ENCODE data around the gene ENPP1. TPM values are rescaled to one million over a fixed set of nuclear protein-coding genes. Genes with fewer than 3 reads are reported as not detected.

Gene ENPP1
- total RNA-seq, 1 donor from 2014 or later, result 14.7 TPM

DNA sequence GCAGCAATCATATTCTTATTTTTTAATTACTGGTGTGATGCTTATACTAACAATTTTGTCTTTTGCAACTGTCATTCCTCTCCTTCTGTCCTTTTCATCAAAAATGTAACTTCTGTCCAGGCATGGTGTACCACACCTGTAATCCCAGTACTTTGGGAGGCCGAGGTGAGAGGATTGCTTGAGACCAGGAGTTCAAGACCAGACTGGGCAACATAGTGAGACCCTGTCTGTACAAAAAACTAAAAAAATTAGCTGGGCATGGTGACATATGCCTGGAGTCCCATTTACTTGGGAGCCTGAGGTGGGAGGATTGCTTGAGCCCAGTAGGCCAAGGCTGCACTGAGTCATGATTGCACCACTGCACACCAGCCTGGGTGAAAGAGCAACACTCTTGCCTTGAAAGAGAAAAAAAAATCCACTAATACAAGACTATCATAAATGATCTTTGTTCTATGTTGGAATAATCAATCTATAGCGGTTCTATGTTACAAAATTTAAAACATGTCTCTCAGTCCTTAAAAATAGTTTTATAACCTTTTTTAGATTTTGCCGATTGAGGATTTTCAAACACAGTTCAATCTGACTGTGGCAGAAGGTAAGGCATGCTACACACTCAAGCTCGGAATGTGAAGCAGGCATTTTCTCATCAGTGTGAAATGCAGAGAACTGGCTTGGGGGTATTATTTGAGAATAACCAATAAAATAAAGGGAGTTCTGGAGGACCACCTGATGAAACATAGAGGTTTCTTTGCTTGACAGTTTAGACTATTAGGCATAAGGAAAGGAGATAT, 70.4 kb downstream of the ENPP1 start:
- Histone ChIP-seq H3K27me3 (no peaks in the 10 kb centered on the region), H3K9me3 (no peaks in the 10 kb centered on the region), H3K27ac (no peak overlapping the region), H3K4me1 (no peaks in the 10 kb centered on the region), H3K4me3 (no peak overlapping the region), H3K36me3 (no peaks in the 10 kb centered on the region)
- no peak for DNase-seq (ENCODE audit: extremely low spot score in 2 of 2)
- intact Hi-C loops (cut with DNase I), result no loop called here
- TF ChIP-seq CTCF (IDR thresholded peaks at IDR 0.05) (no peak), POLR2AphosphoS5 (IDR thresholded peaks at IDR 0.05; ENCODE audit: insufficient read depth in 1 of 2, low read depth in 1 of 2) (no peak), POLR2A (IDR thresholded peaks at IDR 0.05) (no peak)

GRCh38 chr6:131883016-131883415, 75.2 kb downstream of the ENPP1 start:
- intact Hi-C loops (cut with DNase I), result no loop called here
- no peak for DNase-seq (ENCODE audit: extremely low spot score in 2 of 2)
- Histone ChIP-seq H3K4me3 (no peak overlapping the region), H3K36me3 (no peaks in the 10 kb centered on the region), H3K27me3 (no peaks in the 10 kb centered on the region), H3K9me3 (no peaks in the 10 kb centered on the region), H3K4me1 (no peaks in the 10 kb centered on the region), H3K27ac (no peak overlapping the region)
- TF ChIP-seq POLR2A (IDR thresholded peaks at IDR 0.05) (no peak), CTCF (IDR thresholded peaks at IDR 0.05) (no peak), POLR2AphosphoS5 (IDR thresholded peaks at IDR 0.05; ENCODE audit: insufficient read depth in 1 of 2, low read depth in 1 of 2) (no peak)

DNA sequence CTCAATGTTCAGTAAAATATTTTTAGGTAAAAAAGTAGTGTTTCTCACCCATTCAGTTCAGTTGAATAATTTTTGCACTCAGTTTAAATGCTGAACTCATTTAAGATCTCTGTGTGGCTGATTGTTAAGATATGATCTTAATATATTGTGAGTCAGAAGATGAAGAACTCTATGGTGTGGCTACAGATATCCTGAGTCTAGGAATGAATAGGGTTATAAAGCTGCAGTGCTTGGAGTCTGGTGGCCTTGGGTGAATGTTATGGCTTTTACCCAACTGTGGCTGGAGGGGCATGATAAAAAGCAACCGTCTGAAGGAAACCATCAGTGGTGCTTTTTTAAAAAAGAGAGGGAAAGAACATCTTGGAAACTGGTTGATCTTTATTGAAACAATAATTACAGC, 77.4 kb downstream of the ENPP1 start:
- Histone ChIP-seq H3K27ac (no peak overlapping the region), H3K27me3 (no peaks in the 10 kb centered on the region), H3K4me1 (no peaks in the 10 kb centered on the region), H3K9me3 (no peaks in the 10 kb centered on the region), H3K4me3 (no peak overlapping the region), H3K36me3 (peaks cover 0 to 16% of the 10 kb centered on the region in 2 donors)
- DNase-seq (ENCODE audit: extremely low spot score in 2 of 2), result no peak
- TF ChIP-seq POLR2AphosphoS5 (IDR thresholded peaks at IDR 0.05; ENCODE audit: insufficient read depth in 1 of 2, low read depth in 1 of 2) (no peak), CTCF (IDR thresholded peaks at IDR 0.05) (no peak), POLR2A (IDR thresholded peaks at IDR 0.05) (no peak)
- intact Hi-C loops (cut with DNase I), result no loop called here

DNA sequence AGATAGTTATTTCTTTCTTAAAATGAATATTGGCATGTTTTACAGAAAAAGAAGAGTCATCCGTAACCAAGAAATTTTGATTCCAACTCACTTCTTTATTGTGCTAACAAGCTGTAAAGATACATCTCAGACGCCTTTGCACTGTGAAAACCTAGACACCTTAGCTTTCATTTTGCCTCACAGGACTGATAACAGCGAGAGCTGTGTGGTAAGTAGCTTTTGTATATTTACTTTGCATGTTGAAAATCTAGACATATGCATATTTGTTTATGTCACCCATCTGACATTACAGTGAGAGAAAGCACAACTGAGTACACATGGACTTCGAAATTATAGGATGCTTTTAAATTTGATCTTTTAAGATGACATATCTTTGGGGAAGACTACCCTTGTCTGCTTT, 78.7 kb downstream of the ENPP1 start:
- no peak for TF ChIP-seq POLR2A (IDR thresholded peaks at IDR 0.05)
- TF ChIP-seq POLR2AphosphoS5 (IDR thresholded peaks at IDR 0.05; ENCODE audit: insufficient read depth in 1 of 2, low read depth in 1 of 2), result no peak
- TF ChIP-seq CTCF (IDR thresholded peaks at IDR 0.05), result no peak
- intact Hi-C loops (cut with DNase I), result no loop called here
- H3K27ac ChIP-seq, result no peak overlapping the region
- no peaks in the 10 kb centered on the region for H3K9me3 ChIP-seq
- H3K36me3 ChIP-seq, result peaks cover 0 to 16% of the 10 kb centered on the region in 2 donors
- no peak for DNase-seq (ENCODE audit: extremely low spot score in 2 of 2)
- no peak overlapping the region for H3K4me3 ChIP-seq
- no peaks in the 10 kb centered on the region for H3K27me3 ChIP-seq
- no peaks in the 10 kb centered on the region for H3K4me1 ChIP-seq

- H3K27ac ChIP-seq, result no peak overlapping the region
- intact Hi-C loops (cut with DNase I), result no loop called here
- DNase-seq (ENCODE audit: extremely low spot score in 2 of 2), result no peak
- no peaks in the 10 kb centered on the region for H3K9me3 ChIP-seq
- H3K4me3 ChIP-seq, result no peak overlapping the region
- H3K36me3 ChIP-seq, result peaks cover 0 to 16% of the 10 kb centered on the region in 2 donors
- no peak for TF ChIP-seq POLR2AphosphoS5 (IDR thresholded peaks at IDR 0.05; ENCODE audit: insufficient read depth in 1 of 2, low read depth in 1 of 2)
- no peak for TF ChIP-seq POLR2A (IDR thresholded peaks at IDR 0.05)
- no peak for TF ChIP-seq CTCF (IDR thresholded peaks at IDR 0.05)
- no peaks in the 10 kb centered on the region for H3K27me3 ChIP-seq
- no peaks in the 10 kb centered on the region for H3K4me1 ChIP-seq
Observed at GRCh38 chr6:131890091-131890490, 82.3 kb downstream of the ENPP1 start.

All from vagina (tissue), 2 donors.